Endodermal cell (in vitro differentiated cells): ENCODE results near the gene CENPW. TPM values are rescaled to one million over a fixed set of nuclear protein-coding genes. Genes with fewer than 3 reads are reported as not detected.

Experiments
- DNase-seq: peaks from one replicate; pipeline ENCODE4 v3.0.0-alpha.2; 2017
- H3K27ac ChIP-seq: 2 replicates; pipeline ENCODE4 v1.5.1; 2013; ENCODE audit warnings: mild to moderate bottlenecking, low read depth, low read length, moderate library complexity
- H3K27me3 ChIP-seq: 2 replicates; pipeline ENCODE4 v1.6.1; 2013; ENCODE audit warnings: mild to moderate bottlenecking, low read length, moderate library complexity; ENCODE audit not compliant: insufficient read depth, control insufficient read depth, poor library complexity, severe bottlenecking
- H3K36me3 ChIP-seq: 2 replicates; pipeline ENCODE4 v1.7.0; 2013; ENCODE audit warnings: mild to moderate bottlenecking, low read length, moderate library complexity; ENCODE audit not compliant: control insufficient read depth, insufficient read depth
- H3K4me1 ChIP-seq: one replicate; pipeline ENCODE4 v1.7.0; 2013; ENCODE audit warnings: low read length; ENCODE audit not compliant: control insufficient read depth, insufficient read depth
- H3K4me3 ChIP-seq: 2 replicates; pipeline ENCODE4 v1.5.1; 2013; ENCODE audit warnings: mild to moderate bottlenecking, low read length, moderate library complexity
- H3K9ac ChIP-seq: 2 replicates; pipeline ENCODE4 v1.6.1; 2013; ENCODE audit warnings: mild to moderate bottlenecking, low read length, moderate library complexity; ENCODE audit not compliant: poor library complexity, severe bottlenecking; ENCODE audit errors: extremely low read depth
- H3K9me3 ChIP-seq: 2 replicates; pipeline ENCODE4 v1.6.1; 2013; ENCODE audit warnings: mild to moderate bottlenecking, low read length, moderate library complexity; ENCODE audit not compliant: control insufficient read depth
- H3K27ac Mint-ChIP-seq: 2 replicates; pipeline ENCODE4 v1.8.0; 2020; ENCODE audit warnings: mixed read lengths
- H3K27me3 Mint-ChIP-seq: 2 replicates; pipeline ENCODE4 v1.8.0; 2021; ENCODE audit warnings: mild to moderate bottlenecking, mixed read lengths; ENCODE audit not compliant: insufficient read depth
- H3K36me3 Mint-ChIP-seq: 2 replicates; pipeline ENCODE4 v1.8.0; 2020; ENCODE audit warnings: low read depth, mixed read lengths
- H3K4me1 Mint-ChIP-seq: 2 replicates; pipeline ENCODE4 v1.8.0; 2020; ENCODE audit warnings: mixed read lengths
- H3K4me3 Mint-ChIP-seq: 2 replicates; pipeline ENCODE4 v1.8.0; 2020; ENCODE audit warnings: mild to moderate bottlenecking, moderate library complexity, mixed read lengths
- H3K9me3 Mint-ChIP-seq: 2 replicates; pipeline ENCODE4 v1.8.0; 2020; ENCODE audit warnings: mild to moderate bottlenecking, mixed read lengths
- CTCF ChIP-seq: fragments of 200-600 bp; sonication (generic); conservative IDR thresholded peaks from 2 replicates; pipeline ENCODE4 v1.5.0; 2021; ENCODE audit warnings: antibody characterized with exemption, mild to moderate bottlenecking
- WGBS, 2 experiments: methylation state at CpG; one replicate each; pipeline versions ENCODE4 v1.1.5 to v1.1.7; 2013; ENCODE audit warnings: missing lambda C conversion rate in 2 of 2, mixed read lengths in 1 of 2; ENCODE audit not compliant: insufficient coverage in 1 of 2, insufficient read length in 1 of 2; 5-methylcytosine and 5-hydroxymethylcytosine counted together
- total RNA-seq, 2 donors: library from RNA; stranded (reverse); fragmentation: NEBNext Ultra II Directional in 1 of 2; extraction: Animal tissue kit (Norgen Biotek cat#: 25700) in 1 of 2; gene quantifications; 2 replicates in 1 of 2; 3 replicates in 1 of 2; pipeline ENCODE4 v1.2.1, GENCODE V29; 2021

CENPW gene
- total RNA-seq, 2 donors from 2014 or later = 42.2 to 57.4 TPM

DNA sequence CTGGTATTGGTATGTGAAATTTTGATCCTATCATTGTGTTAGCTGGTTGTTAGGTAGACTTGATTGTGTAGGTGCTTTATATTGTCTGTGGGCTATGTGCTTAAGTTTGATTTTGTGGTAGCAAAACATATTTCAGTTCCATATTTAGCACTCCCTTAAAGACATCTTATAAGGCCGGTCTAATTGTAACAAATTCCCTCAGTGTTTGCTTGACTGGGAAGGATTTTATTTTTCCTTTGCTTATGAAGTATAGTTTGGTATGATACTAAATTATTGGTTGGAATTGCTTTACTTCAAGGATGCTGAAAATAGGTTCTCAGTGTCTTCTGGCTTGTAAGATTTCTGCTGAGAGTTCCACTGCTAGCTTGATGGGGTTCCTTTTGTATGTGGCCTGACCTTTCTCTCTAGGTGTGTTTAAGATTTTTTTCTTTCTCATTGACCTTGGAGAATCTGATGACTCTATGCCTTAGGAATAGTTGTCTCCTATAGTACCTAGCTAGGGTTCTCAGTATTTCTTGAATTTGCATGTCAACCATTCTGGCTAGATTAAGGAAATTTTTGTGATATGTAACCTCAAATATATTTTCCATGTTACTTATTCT lies 20.1 kb downstream of the CENPW start:
- Histone ChIP-seq H3K9ac (no peak overlapping the region), H3K36me3 (no peaks in the 10 kb centered on the region), H3K9me3 (peaks cover 26% of the 10 kb centered on the region), H3K27ac (no peak overlapping the region), H3K27me3 (no peaks in the 10 kb centered on the region), H3K4me3 (no peak overlapping the region), H3K4me1 (no peaks in the 10 kb centered on the region)
- no peak for TF ChIP-seq CTCF
- WGBS, 2 experiments = 100% methylated on average over 1 of the region's 1 CpG; no CpG with 5 or more reads in 1 of the 2 experiments
- Mint-ChIP-seq H3K9me3 (peaks cover 5% of the 10 kb centered on the region), H3K36me3 (peaks cover 17% of the 10 kb centered on the region), H3K27ac (no peak overlapping the region), H3K4me1 (no peaks in the 10 kb centered on the region), H3K4me3 (no peak overlapping the region), H3K27me3 (no peaks in the 10 kb centered on the region)
- DNase-seq = no peak

DNA sequence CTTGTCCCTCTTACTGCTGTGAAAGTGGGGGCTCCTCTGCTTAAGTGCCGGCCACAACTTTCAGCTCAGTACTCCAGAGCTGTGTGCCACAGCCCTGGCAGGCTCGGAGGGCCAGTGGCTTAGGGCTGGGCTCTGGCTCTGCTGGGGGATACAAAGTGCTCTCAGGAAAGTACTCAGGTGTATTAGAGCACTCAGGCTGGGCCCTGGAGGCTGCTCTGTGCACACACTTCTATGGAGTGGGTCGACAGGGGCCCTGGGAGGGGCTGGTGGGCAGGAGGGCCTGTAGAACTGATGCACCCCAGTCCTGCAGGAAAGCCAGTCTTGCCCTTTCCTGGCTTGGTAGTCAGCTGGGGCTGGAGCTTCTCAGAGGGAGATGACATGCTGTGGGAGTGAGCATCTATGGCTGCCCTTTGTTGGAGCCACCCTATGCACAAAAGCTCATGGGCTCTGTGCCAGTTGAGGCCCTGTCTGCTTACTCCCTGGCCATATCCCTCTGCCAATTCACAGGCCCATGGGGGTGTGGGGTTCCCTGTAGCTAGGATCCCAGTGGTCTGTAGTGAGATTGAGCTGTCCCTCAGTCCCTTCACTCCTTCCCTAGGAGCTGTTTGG lies 22.0 kb downstream of the CENPW start:
- H3K9me3 Mint-ChIP-seq = peaks cover 5% of the 10 kb centered on the region
- no peaks in the 10 kb centered on the region for H3K27me3 Mint-ChIP-seq
- Histone ChIP-seq H3K4me3 (no peak overlapping the region), H3K27ac (no peak overlapping the region), H3K9ac (no peak overlapping the region), H3K9me3 (peaks cover 23% of the 10 kb centered on the region), H3K4me1 (no peaks in the 10 kb centered on the region), H3K27me3 (no peaks in the 10 kb centered on the region), H3K36me3 (no peaks in the 10 kb centered on the region)
- TF ChIP-seq CTCF = no peak
- 88 to 100% methylated on average over 2 to 3 of the region's 3 CpGs for WGBS, 2 experiments
- H3K36me3 Mint-ChIP-seq = peaks cover 16% of the 10 kb centered on the region
- no peak overlapping the region for H3K27ac Mint-ChIP-seq
- DNase-seq = no peak
- no peaks in the 10 kb centered on the region for H3K4me1 Mint-ChIP-seq
- no peak overlapping the region for H3K4me3 Mint-ChIP-seq

DNA sequence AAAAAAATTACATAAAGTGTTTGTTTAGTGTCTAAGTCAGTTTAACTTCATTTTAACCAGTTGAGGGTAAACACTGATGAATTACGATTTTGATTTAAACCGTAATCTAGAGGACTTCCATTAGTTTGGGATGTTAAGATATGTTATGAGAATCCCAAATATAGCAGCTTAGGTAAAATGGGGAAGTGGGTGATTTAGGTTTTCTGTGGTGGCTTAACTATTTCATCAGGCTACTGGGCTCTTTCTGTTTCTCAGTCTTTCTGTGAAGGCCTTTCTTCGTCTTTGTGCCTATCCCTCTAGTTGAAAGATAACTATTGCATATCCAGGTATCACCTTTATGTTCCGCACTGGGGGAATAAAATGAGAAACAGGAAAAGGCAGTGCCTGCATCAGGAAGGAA lies 27.9 kb downstream of the CENPW start:
- H3K36me3 ChIP-seq = no peaks in the 10 kb centered on the region
- DNase-seq = no peak
- H3K4me1 ChIP-seq = no peaks in the 10 kb centered on the region
- H3K27ac ChIP-seq = no peak overlapping the region
- no peak overlapping the region for H3K4me3 Mint-ChIP-seq
- no peaks in the 10 kb centered on the region for H3K9me3 Mint-ChIP-seq
- H3K9me3 ChIP-seq = no peaks in the 10 kb centered on the region
- TF ChIP-seq CTCF = no peak
- WGBS, 2 experiments = 94% methylated on average over 2 to 4 of the region's 4 CpGs
- H3K27me3 ChIP-seq = no peaks in the 10 kb centered on the region
- peaks cover 2% of the 10 kb centered on the region for H3K4me1 Mint-ChIP-seq
- no peak overlapping the region for H3K27ac Mint-ChIP-seq
- H3K36me3 Mint-ChIP-seq = peaks cover 6% of the 10 kb centered on the region
- no peak overlapping the region for H3K4me3 ChIP-seq
- no peak overlapping the region for H3K9ac ChIP-seq
- no peaks in the 10 kb centered on the region for H3K27me3 Mint-ChIP-seq
